Small intestine (tissue), 7 donors: ENCODE results near the gene FABP7. TPM values are rescaled to one million over a fixed set of nuclear protein-coding genes. Genes with fewer than 3 reads are reported as not detected.
A peak's percentile ranks its signal among the peaks of the same experiment; 100 is the strongest.

Source experiments
- DNase-seq, 2 donors: peaks; one replicate each; pipeline versions ENCODE4 v3.0.0 to v3.0.0-alpha.2; 2013
- FAIRE-seq: peaks from 2 replicates; lab custom pipeline; 2012; peaks lifted over from hg19 to GRCh38; lab: Jason Lieb, UNC
- H3K27ac ChIP-seq, 3 donors: one replicate each; pipeline ENCODE4 v1.5.1; 2013; ENCODE audit warnings: low read length in 2 of 3, mild to moderate bottlenecking in 2 of 3, control low read depth in 1 of 3, inconsistent platforms in 1 of 3, low read depth in 1 of 3, moderate library complexity in 1 of 3
- H3K27me3 ChIP-seq, 3 donors: one replicate each; pipeline ENCODE4 v1.6.1; 2013; ENCODE audit warnings: low read length in 3 of 3, inconsistent platforms in 1 of 3; ENCODE audit not compliant: control insufficient read depth in 3 of 3, insufficient read depth in 3 of 3
- H3K36me3 ChIP-seq, 3 donors: one replicate each; pipeline ENCODE4 v1.6.1; 2013; ENCODE audit warnings: low read length in 3 of 3, inconsistent platforms in 1 of 3, low read depth in 1 of 3, mild to moderate bottlenecking in 1 of 3, moderate library complexity in 1 of 3; ENCODE audit not compliant: control insufficient read depth in 3 of 3, insufficient read depth in 2 of 3
- H3K4me1 ChIP-seq, 3 donors: one replicate each; pipeline ENCODE4 v1.6.1; 2013; ENCODE audit warnings: low read length in 2 of 3, inconsistent platforms in 1 of 3, low read depth in 1 of 3, mild to moderate bottlenecking in 1 of 3, moderate library complexity in 1 of 3; ENCODE audit not compliant: control insufficient read depth in 3 of 3, insufficient read depth in 2 of 3
- H3K4me3 ChIP-seq, 3 donors: one replicate each; pipeline ENCODE4 v1.5.1; 2013; ENCODE audit warnings: low read length in 3 of 3, control low read depth in 1 of 3, inconsistent platforms in 1 of 3, low read depth in 1 of 3, mild to moderate bottlenecking in 1 of 3, moderate library complexity in 1 of 3
- H3K9me3 ChIP-seq, 2 donors: one replicate each; pipeline ENCODE4 v1.6.1; 2013; ENCODE audit warnings: low read depth in 1 of 2, low read length in 1 of 2; ENCODE audit not compliant: control insufficient read depth in 2 of 2, insufficient read depth in 1 of 2
- WGBS, 3 donors: extraction: QIAGEN DNeasy Blood & Tissue Kit; methylation state at CpG; one replicate each; pipeline ENCODE4 v1.1.7; 2013; 5-methylcytosine and 5-hydroxymethylcytosine counted together
- polyA plus RNA-seq, 4 donors: library from polyadenylated mRNA; stranded (reverse) in 3 of 4; unstranded in 1 of 4; fragments of 200-250 nt in 3 of 4; fragments of 120-200 nt in 1 of 4; gene quantifications; one replicate each; pipeline versions ENCODE4 v1.2.1 to v1.2.3, GENCODE V29; 2013
- donor health status: healthy with polysubstance abuse.
- donor health status: control.
- donor health status: control.
- donor health status: Bipolar disorder and iron deficiency.
- donor health status: healthy.

FABP7 gene
- polyA plus RNA-seq, 4 donors, result 0.10 to 1.6 (median 0.67) TPM; not detected in 1

DNA sequence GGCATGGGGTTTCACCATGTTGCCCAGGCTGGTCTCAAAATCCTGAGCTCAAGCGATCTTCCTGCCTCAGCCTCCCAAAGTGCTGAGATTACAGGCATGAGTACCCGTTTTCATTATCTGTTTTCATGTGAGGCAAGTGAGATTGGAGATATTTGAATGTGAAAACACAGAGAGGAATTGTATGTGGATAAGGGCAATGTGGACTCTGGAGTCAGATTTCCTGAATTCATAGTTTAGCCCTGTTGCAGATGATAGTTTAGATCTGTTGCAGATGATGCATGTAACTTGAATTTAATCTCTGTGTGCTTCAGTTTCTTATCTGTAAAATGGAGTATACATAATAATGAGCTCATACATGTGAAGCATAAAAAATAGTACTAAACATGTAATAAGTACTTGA, 13.2 kb downstream of the FABP7 start:
- H3K36me3 ChIP-seq, result no peaks in the 10 kb centered on the region
- H3K27ac ChIP-seq, result peak overlapping the region; percentile 54 to 87 (median 80)
- H3K4me3 ChIP-seq, result no peak overlapping the region
- DNase-seq (peak; percentile 19 to 23), FAIRE-seq (no peak)
- no peaks in the 10 kb centered on the region for H3K27me3 ChIP-seq
- 44 to 62% (median 49%) methylated on average over 2 of the region's 2 CpGs for WGBS, 3 donors
- H3K4me1 ChIP-seq, result peaks cover 2 to 33% (median 6%) of the 10 kb centered on the region in 3 donors
- H3K9me3 ChIP-seq, result no peaks in the 10 kb centered on the region

- Histone ChIP-seq H3K36me3 (no peaks in the 10 kb centered on the region), H3K27me3 (no peaks in the 10 kb centered on the region), H3K9me3 (no peaks in the 10 kb centered on the region), H3K4me3 (no peak overlapping the region), H3K4me1 (peaks cover 5 to 26% (median 7%) of the 10 kb centered on the region in 3 donors), H3K27ac (peak overlapping the region; percentile 55 to 85 (median 76))
- 89 to 95% (median 94%) methylated on average over 3 of the region's 3 CpGs for WGBS, 3 donors
- no peak for DNase-seq
- FAIRE-seq, result no peak
Measured at GRCh38 chr6:122797537-122797936, 18.0 kb downstream of the FABP7 start.

- H3K27me3 ChIP-seq, result no peaks in the 10 kb centered on the region
- DNase-seq (peak; percentile 88 to 97), FAIRE-seq (peak; percentile 68)
- WGBS, 3 donors, result 9 to 43% (median 13%) methylated on average over 6 of the region's 6 CpGs
- no peak overlapping the region for H3K4me3 ChIP-seq
- no peaks in the 10 kb centered on the region for H3K9me3 ChIP-seq
- peak overlapping the region; percentile 43 to 85 (median 76) for H3K27ac ChIP-seq
- H3K4me1 ChIP-seq, result peaks cover 5 to 22% (median 7%) of the 10 kb centered on the region in 3 donors
- no peaks in the 10 kb centered on the region for H3K36me3 ChIP-seq
Measured at GRCh38 chr6:122798099-122798641, 18.7 kb downstream of the FABP7 start.

DNA sequence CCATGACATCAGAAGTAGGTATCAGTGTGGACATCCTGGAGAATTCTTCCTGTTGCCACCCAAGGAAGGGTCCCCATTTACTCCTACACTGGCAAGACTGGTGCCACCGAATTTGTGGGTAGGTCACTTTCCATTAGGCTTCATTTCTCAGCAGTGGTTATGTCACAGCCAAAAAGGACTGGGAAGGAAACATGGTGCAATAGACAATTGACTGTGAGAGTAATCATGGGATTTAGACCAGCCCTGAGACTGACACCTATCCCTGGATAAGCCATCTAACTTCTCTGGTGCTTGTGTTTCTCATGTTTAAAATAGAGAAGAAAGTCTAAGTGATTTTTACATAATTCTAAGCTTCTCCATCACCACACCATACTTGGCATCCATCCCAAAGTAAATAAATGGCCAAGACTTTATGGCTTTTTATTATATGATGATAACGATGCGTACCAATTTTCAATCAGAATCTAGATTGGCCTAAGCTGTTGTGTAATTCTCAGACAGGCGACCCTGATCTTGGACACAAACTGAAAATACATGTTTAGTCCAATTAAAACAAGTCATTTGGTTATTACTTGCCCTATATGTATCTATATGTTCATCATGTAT, 19.7 kb downstream of the FABP7 start:
- FAIRE-seq (peak; percentile 76), DNase-seq (peak; percentile 20 to 69)
- WGBS, 3 donors, result 17 to 58% (median 44%) methylated on average over 4 of the region's 4 CpGs
- Histone ChIP-seq H3K4me3 (no peak overlapping the region), H3K4me1 (peaks cover 5 to 22% (median 7%) of the 10 kb centered on the region in 3 donors), H3K36me3 (peaks cover 0 to 4% (median under 1%) of the 10 kb centered on the region in 3 donors), H3K9me3 (no peaks in the 10 kb centered on the region), H3K27ac (peak overlapping the region; percentile 9 to 85 (median 55)), H3K27me3 (no peaks in the 10 kb centered on the region)

- DNase-seq, result peak; percentile 37 to 75
- Histone ChIP-seq H3K27ac (no peak overlapping the region), H3K9me3 (no peaks in the 10 kb centered on the region), H3K4me1 (peaks cover 5 to 22% (median 7%) of the 10 kb centered on the region in 3 donors), H3K36me3 (peaks cover 3 to 6% (median 3%) of the 10 kb centered on the region in 3 donors), H3K27me3 (no peaks in the 10 kb centered on the region), H3K4me3 (no peak overlapping the region)
- 49 to 77% (median 60%) methylated on average over 5 of the region's 5 CpGs for WGBS, 3 donors
- no peak for FAIRE-seq
Measured at GRCh38 chr6:122799916-122800686, 20.6 kb downstream of the FABP7 start.

DNA sequence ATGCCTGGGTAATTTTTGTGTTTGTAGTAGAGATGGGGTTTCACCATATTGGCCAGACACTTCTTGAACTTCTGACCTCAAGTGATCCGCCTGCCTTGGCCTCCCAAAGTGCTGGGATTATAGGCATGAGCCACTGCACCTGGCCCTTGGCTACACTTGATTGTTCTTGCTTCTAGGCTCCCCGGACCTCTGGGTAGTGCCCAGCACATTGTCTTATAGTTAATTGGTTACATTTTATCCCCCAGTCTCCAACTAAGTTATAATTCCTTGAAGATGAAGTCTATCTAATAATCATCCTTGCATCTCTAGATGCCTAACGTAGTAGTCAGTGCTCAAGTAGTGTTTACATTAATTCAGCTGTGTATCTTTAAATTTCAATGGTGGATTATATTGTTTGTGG, 21.4 kb downstream of the FABP7 start:
- 67 to 84% (median 76%) methylated on average over 3 of the region's 3 CpGs for WGBS, 3 donors
- DNase-seq, result no peak
- no peak for FAIRE-seq
- Histone ChIP-seq H3K36me3 (peaks cover 3 to 10% (median 4%) of the 10 kb centered on the region in 3 donors), H3K27ac (no peak overlapping the region), H3K4me1 (peaks cover 4 to 22% (median 5%) of the 10 kb centered on the region in 3 donors), H3K9me3 (no peaks in the 10 kb centered on the region), H3K27me3 (no peaks in the 10 kb centered on the region), H3K4me3 (no peak overlapping the region)

DNA sequence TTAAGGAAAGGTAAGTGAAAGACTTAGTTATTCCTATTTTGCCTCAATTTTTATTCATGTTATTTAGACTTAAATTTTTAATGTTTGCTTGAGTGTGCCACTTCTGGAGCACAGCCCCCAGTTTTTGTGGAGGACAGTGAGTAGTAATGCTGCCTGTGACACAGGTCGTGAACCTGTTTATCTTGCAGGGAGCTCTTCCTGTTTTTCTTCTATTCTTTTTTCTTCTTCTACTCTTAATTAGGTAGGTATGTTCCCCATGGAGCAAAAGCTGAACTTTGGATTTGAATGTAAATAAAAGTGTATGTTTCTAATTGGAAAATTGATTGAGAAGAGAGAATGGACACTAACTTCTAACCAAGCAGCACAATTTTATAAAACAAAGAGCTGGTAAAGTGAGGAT, 21.9 kb downstream of the FABP7 start:
- Histone ChIP-seq H3K36me3 (peaks cover 3 to 10% (median 4%) of the 10 kb centered on the region in 3 donors), H3K27ac (no peak overlapping the region), H3K27me3 (no peaks in the 10 kb centered on the region), H3K9me3 (no peaks in the 10 kb centered on the region), H3K4me1 (peaks cover 4 to 22% (median 5%) of the 10 kb centered on the region in 3 donors), H3K4me3 (no peak overlapping the region)
- DNase-seq, result no peak
- 56 to 74% (median 61%) methylated on average over 1 of the region's 1 CpG for WGBS, 3 donors
- FAIRE-seq, result no peak

- Histone ChIP-seq H3K9me3 (no peaks in the 10 kb centered on the region), H3K27ac (no peak overlapping the region), H3K36me3 (peaks cover 3 to 17% (median 4%) of the 10 kb centered on the region in 3 donors), H3K27me3 (no peaks in the 10 kb centered on the region), H3K4me3 (no peak overlapping the region), H3K4me1 (peaks cover 2 to 16% (median 4%) of the 10 kb centered on the region in 3 donors)
- FAIRE-seq (no peak), DNase-seq (peak in 1 of 2 donors; percentile 24)
- WGBS, 3 donors, result 4 to 30% (median 7%) methylated on average over 4 of the region's 4 CpGs
Measured at GRCh38 chr6:122803171-122803661, 23.7 kb downstream of the FABP7 start.
